ENCODE measurements around the gene MLXIP.
"Not testable (repeated sequence)": the region's sequence is repeated elsewhere in the genome, so short reads cannot be mapped to it uniquely, and the experiment has no call there.

- TF ChIP-seq EZH2 (IDR thresholded peaks at IDR 0.05; ENCODE audit: borderline replicate concordance, low read depth, low read length, severe bottlenecking); CTCF (IDR thresholded peaks at IDR 0.05; ENCODE audit: borderline replicate concordance, extremely low read depth, low read length, poor library complexity, severe bottlenecking): not testable (repeated sequence)
These were observed 22.1 kb upstream of the MLXIP start for GRCh38 chr12:122056406-122056805.
